ENCODE results near the gene CYB561D2. TPM values are rescaled to one million over a fixed set of nuclear protein-coding genes. Genes with fewer than 3 reads are reported as not detected.

The CYB561D2 gene
- total and polyA plus RNA-seq, 2 of the 13 experiments (the other 11 are each of a cell fraction or from before 2014, with no cell fraction given) = 11.1 to 17.2 TPM

DNA sequence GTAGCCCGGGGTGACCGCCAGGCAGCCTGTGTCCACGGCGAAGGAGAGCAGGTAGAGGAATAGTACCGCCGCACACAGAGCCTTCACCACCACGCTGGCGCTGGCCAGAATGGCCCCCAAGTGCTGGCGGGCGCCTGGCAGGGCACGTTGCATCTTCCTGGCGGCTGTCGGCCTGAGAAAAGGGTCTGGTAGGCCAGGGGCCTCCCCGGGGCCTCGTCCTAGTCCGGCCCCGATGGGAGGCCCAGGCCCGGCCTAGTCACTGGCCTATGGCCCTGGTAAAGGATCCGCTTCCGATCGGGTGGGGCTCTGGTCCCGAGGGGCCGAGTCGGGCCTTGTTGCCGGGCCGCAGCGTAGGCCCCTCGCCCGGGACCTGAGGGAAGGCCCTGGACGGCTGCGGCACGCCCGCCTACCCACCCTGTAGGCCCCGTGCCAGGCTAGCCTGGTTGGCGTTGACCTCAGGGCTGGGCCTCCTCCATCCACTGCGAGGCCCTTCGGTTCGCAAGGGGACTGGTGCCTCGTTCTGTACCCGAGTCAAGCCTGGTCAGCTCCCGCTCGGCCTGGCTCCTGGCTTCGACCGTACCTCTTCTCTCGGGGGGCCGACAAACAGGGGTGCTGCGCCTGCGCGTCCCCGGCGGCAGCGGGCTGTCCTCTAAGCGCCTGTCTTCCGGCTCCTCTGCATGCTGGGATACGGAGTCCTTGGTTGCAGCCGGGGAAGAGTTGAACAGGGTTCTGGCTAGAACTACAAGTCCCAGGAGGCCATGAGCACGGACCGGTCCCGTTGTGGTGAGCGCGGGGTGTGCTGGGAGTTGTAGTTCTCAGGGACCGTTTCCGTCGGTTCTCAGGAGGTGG, 8.5 kb downstream of the CYB561D2 start, which contains the start of gene TMEM115:
TMEM115 (minus strand) TSS at position 611 of the 849 bp plus-strand sequence; CDS start at position 153, 458 bp downstream.
- 0% methylated on average over 10 of the region's 64 CpGs for WGBS (ENCODE audit: low lambda C conversion rate)
- H3K9me3 ChIP-seq (ENCODE audit: low read length) = no peaks in the 10 kb centered on the region
- peaks cover 6 to 20% of the 10 kb centered on the region in 2 experiments; a peak in 4 of 5 replicates for H3K36me3 ChIP-seq (replicated peaks in 1 of 2; ENCODE audit: control insufficient read depth in 1 of 2, insufficient read depth in 2 of 2, low read length in 2 of 2)
- H3K79me2 ChIP-seq (ENCODE audit: insufficient read depth, low read length) = peaks cover 39% of the 10 kb centered on the region
- H3K27me3 ChIP-seq (ENCODE audit: control insufficient read depth in 1 of 2, insufficient read depth in 2 of 2, low read length in 2 of 2) = peaks cover 3 to 15% of the 10 kb centered on the region in 2 experiments; a peak in 2 of 5 replicates
- BruUV-seq (replicated peaks) = TSS peak; percentile 70
- DNase-seq (ENCODE audit: low spot score) = peak; percentile 97
- peak within 1 kb of the TSS; percentile 76 to 91 (median 88) for H3K4me3 ChIP-seq (replicated peaks in 1 of 3; ENCODE audit: insufficient read depth in 1 of 3, low read depth in 2 of 3, low read length in 3 of 3)
- H3K9ac ChIP-seq (ENCODE audit: insufficient read depth, low read depth, low read length) = peak within 1 kb of the TSS; percentile 91
- peak within 1 kb of the TSS; percentile 66 for H3K27ac ChIP-seq (ENCODE audit: extremely low read length, insufficient read depth, low read length)
- peak within 1 kb of the TSS; percentile 67 for H2AFZ ChIP-seq (ENCODE audit: low read length)
- in situ Hi-C loops (cut with HindIII; ENCODE audit: extremely low pct_ligation_motif_present, low pct_unique_long_range_greater_than_20kb) = no loop called here
- peaks cover 37% of the 10 kb centered on the region for H3K4me1 ChIP-seq (ENCODE audit: insufficient read depth, low read length)
- intact Hi-C loops (cut with micrococcal nuclease; ENCODE audit: unreplicated experiment) = no loop called here
- peak within 1 kb of the TSS; percentile 94 for H3K4me2 ChIP-seq (ENCODE audit: low read depth, low read length)
- CTCF ChIA-PET (ENCODE audit: low intra/inter-chr PET ratio, low total read pairs) = no interaction called here
- POLR2A ChIA-PET = interaction anchor here (1.0 to 1.2 kb wide), 2 partner anchors 9 to 22 kb away, joined by 3 to 10 read pairs; partner anchors contain the start of genes CYB561D2 and NPRL2
- FAIRE-seq = peak; percentile 96
- peaks cover 25% of the 10 kb centered on the region for H4K20me1 ChIP-seq (ENCODE audit: insufficient read depth, low read length)
- ATAC-seq = peak; percentile 97
- TF ChIP-seq SMAD9 (CRISPR knock-in tag; IDR thresholded peaks at IDR 0.05) (peak; percentile 35; the same call in 1 of the 2 replicates), CCDC6 (CRISPR knock-in tag; IDR thresholded peaks at IDR 0.05) (0 out of 2 replicates have a peak, but pooled peaks have one; percentile 52), ATF7-NPFF (CRISPR knock-in tag; IDR thresholded peaks at IDR 0.05; ENCODE audit: low read depth) (peak; percentile 76; the same call in 1 of the 2 replicates), NONO (IDR thresholded peaks at IDR 0.05) (no peak), NONO (CRISPR knock-in tag; conservative IDR thresholded peaks at IDR 0.05) (peak; percentile 53; the same call in 1 of the 2 replicates), HNRNPK (IDR thresholded peaks at IDR 0.05; ENCODE audit: low read depth, low read length, poor library complexity, severe bottlenecking) (no peak), MED13 (CRISPR knock-in tag; IDR thresholded peaks at IDR 0.05) (no peak), ZNF670 (CRISPR knock-in tag; IDR thresholded peaks at IDR 0.05; ENCODE audit: borderline replicate concordance) (peak; percentile 78; the same call in 1 of the 2 replicates), SMAD3 (CRISPR knock-in tag; IDR thresholded peaks at IDR 0.05) (no peak), HNRNPH1 (optimal IDR thresholded peaks at IDR 0.05; ENCODE audit: low read depth, low read length) (no peak), ZNF432 (CRISPR knock-in tag; IDR thresholded peaks at IDR 0.05; ENCODE audit: borderline replicate concordance) (no peak), NKX3-1 (CRISPR knock-in tag; IDR thresholded peaks at IDR 0.05) (no peak; the same call in 1 of the 2 replicates), ZNF598 (CRISPR knock-in tag; IDR thresholded peaks at IDR 0.05; ENCODE audit: borderline replicate concordance) (peak; percentile 70; the same call in 1 of the 2 replicates), ZNF335 (CRISPR knock-in tag; IDR thresholded peaks at IDR 0.05) (peak; percentile 99), LBX2 (CRISPR knock-in tag; IDR thresholded peaks at IDR 0.05; ENCODE audit: borderline replicate concordance) (peak; percentile 86; the same call in 1 of the 2 replicates), CREB1 (IDR thresholded peaks at IDR 0.05) (peak; percentile 80), CREB1 (CRISPR knock-in tag; IDR thresholded peaks at IDR 0.05) (peak; percentile 95), TBX2 (CRISPR knock-in tag; IDR thresholded peaks at IDR 0.05; ENCODE audit: borderline replicate concordance) (peak; percentile 70), PRPF4 (IDR thresholded peaks at IDR 0.05; ENCODE audit: low read depth, low read length, poor library complexity, severe bottlenecking) (no peak), ZNF292 (CRISPR knock-in tag; IDR thresholded peaks at IDR 0.05; ENCODE audit: borderline replicate concordance, low read depth) (no peak)
- TF ChIP-seq, protein P1, sequence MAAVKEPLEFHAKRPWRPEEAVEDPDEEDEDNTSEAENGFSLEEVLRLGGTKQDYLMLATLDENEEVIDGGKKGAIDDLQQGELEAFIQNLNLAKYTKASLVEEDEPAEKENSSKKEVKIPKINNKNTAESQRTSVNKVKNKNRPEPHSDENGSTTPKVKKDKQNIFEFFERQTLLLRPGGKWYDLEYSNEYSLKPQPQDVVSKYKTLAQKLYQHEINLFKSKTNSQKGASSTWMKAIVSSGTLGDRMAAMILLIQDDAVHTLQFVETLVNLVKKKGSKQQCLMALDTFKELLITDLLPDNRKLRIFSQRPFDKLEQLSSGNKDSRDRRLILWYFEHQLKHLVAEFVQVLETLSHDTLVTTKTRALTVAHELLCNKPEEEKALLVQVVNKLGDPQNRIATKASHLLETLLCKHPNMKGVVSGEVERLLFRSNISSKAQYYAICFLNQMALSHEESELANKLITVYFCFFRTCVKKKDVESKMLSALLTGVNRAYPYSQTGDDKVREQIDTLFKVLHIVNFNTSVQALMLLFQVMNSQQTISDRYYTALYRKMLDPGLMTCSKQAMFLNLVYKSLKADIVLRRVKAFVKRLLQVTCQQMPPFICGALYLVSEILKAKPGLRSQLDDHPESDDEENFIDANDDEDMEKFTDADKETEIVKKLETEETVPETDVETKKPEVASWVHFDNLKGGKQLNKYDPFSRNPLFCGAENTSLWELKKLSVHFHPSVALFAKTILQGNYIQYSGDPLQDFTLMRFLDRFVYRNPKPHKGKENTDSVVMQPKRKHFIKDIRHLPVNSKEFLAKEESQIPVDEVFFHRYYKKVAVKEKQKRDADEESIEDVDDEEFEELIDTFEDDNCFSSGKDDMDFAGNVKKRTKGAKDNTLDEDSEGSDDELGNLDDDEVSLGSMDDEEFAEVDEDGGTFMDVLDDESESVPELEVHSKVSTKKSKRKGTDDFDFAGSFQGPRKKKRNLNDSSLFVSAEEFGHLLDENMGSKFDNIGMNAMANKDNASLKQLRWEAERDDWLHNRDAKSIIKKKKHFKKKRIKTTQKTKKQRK (IDR thresholded peaks at IDR 0.05; ENCODE audit: low read length) = no peak
